GM12801 (cell line): ENCODE results near the gene BBS12.

Source experiments
- TF ChIP-seq, protein P1 (sequence below): IDR thresholded peaks from one replicate; pipeline ENCODE4 v1.5.1; 2011; ENCODE audit warnings: control low read depth; ENCODE audit not compliant: insufficient read length; ENCODE audit errors: extremely low read depth

The BBS12 gene

GRCh38 chr4:122732329-122733026, at the start of gene BBS12:
TSS of gene BBS12 (plus strand) at chr4:122732704. CDS start at chr4:122741893, 9,189 bp downstream.
- TF ChIP-seq, protein P1, sequence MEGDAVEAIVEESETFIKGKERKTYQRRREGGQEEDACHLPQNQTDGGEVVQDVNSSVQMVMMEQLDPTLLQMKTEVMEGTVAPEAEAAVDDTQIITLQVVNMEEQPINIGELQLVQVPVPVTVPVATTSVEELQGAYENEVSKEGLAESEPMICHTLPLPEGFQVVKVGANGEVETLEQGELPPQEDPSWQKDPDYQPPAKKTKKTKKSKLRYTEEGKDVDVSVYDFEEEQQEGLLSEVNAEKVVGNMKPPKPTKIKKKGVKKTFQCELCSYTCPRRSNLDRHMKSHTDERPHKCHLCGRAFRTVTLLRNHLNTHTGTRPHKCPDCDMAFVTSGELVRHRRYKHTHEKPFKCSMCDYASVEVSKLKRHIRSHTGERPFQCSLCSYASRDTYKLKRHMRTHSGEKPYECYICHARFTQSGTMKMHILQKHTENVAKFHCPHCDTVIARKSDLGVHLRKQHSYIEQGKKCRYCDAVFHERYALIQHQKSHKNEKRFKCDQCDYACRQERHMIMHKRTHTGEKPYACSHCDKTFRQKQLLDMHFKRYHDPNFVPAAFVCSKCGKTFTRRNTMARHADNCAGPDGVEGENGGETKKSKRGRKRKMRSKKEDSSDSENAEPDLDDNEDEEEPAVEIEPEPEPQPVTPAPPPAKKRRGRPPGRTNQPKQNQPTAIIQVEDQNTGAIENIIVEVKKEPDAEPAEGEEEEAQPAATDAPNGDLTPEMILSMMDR: no peak

- TF ChIP-seq, protein P1: no peak
Observed at GRCh38 chr4:122686691-122687090, 45.8 kb upstream of the BBS12 start.

DNA sequence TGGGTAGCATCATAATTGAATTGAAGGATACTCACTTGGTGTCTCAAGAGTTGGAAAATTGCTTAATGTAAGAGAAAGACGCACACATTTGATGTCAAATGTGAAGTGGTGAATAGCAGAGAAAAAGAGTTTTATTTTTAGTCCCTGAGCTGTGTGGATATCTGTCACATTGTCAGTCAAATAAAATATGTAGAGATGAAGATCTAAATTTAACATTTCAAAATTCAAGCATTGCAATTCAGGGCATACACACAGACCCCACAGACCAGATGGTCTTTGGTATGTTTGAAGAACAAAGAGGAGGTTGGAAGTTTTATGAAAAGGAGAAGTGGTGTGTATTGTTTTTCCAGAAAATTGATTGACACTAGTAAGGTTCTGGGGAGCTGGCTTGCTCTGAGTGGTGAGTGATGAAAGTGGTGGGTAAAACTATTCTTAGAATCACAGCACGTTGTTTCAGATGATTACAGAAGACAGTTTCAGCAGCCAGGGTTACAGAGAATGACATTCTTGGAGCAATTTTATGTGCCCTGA, 44.9 kb upstream of the BBS12 start:
- TF ChIP-seq, protein P1: no peak

- TF ChIP-seq, protein P1: no peak
Observed at GRCh38 chr4:122688529-122689140, 43.9 kb upstream of the BBS12 start.

- TF ChIP-seq, protein P1: no peak
Observed at GRCh38 chr4:122689972-122690371, 42.5 kb upstream of the BBS12 start.

GRCh38 chr4:122691988-122692387, 40.5 kb upstream of the BBS12 start:
- TF ChIP-seq, protein P1: no peak

- TF ChIP-seq, protein P1: no peak
Observed at GRCh38 chr4:122692641-122693520, 39.6 kb upstream of the BBS12 start.
